Measurements from ENCODE around the gene CDC42BPB.

- TF ChIP-seq REST (tag by site-specific recombination; IDR thresholded peaks at IDR 0.05) (no peak), ZNF280C (tag by site-specific recombination; IDR thresholded peaks at IDR 0.05) (no peak), ZBTB10 (tag by site-specific recombination; IDR thresholded peaks at IDR 0.05) (no peak), CTCF (tag by site-specific recombination; IDR thresholded peaks at IDR 0.05) (no peak), ZNF513 (tag by site-specific recombination; IDR thresholded peaks at IDR 0.05) (no peak), ZNF501 (tag by site-specific recombination; IDR thresholded peaks at IDR 0.05) (no peak), ZNF768 (tag by site-specific recombination; IDR thresholded peaks at IDR 0.05) (no peak), TSHZ1 (tag by site-specific recombination; IDR thresholded peaks at IDR 0.05; ENCODE audit: borderline replicate concordance) (no peak), PATZ1 (tag by site-specific recombination; IDR thresholded peaks at IDR 0.05) (no peak), ZFP37 (tag by site-specific recombination; IDR thresholded peaks at IDR 0.05) (no peak), PBX3 (CRISPR knock-in tag; IDR thresholded peaks at IDR 0.05) (no peak), KLF10 (tag by site-specific recombination; IDR thresholded peaks at IDR 0.05) (no peak), ZBTB49 (tag by site-specific recombination; IDR thresholded peaks at IDR 0.05; ENCODE audit: low read depth) (no peak)
These were observed 168.6 kb downstream of the CDC42BPB start for GRCh38 chr14:102888748-102889147.
